GM08714 (cell line): ENCODE data around the gene RAB15.
"Not testable (repeated sequence)": the region's sequence is repeated elsewhere in the genome, so short reads cannot be mapped to it uniquely, and the experiment has no call there.

Source experiments
- H3K4me3 ChIP-seq: fragments of 200-500 bp; sonication (Bioruptor generic); 2 replicates; pipeline ENCODE4 v1.5.1; 2014; ENCODE audit warnings: mild to moderate bottlenecking, low read length, inconsistent platforms
- ZNF274 ChIP-seq: IDR thresholded peaks from 2 replicates; pipeline ENCODE4 v1.6.1; 2012; ENCODE audit warnings: mild to moderate bottlenecking, low read depth, low read length

Gene RAB15

GRCh38 chr14:64928239-64929013, 43.7 kb downstream of the RAB15 start:
- peak overlapping the region; percentile 8; the same call in 1 of the 2 replicates for H3K4me3 ChIP-seq
- no peak for TF ChIP-seq ZNF274

GRCh38 chr14:64927031-64927430, 45.1 kb downstream of the RAB15 start:
- TF ChIP-seq ZNF274 = no peak

GRCh38 chr14:64926398-64926995, 45.6 kb downstream of the RAB15 start:
- no peak overlapping the region for H3K4me3 ChIP-seq
- TF ChIP-seq ZNF274 = no peak

More at GRCh38 chr14:64927031-64927430, 45.1 kb downstream of the RAB15 start:
- H3K4me3 ChIP-seq = no peak overlapping the region

- TF ChIP-seq ZNF274 = no peak
- H3K4me3 ChIP-seq = no peak overlapping the region
These were observed 49.1 kb downstream of the RAB15 start for GRCh38 chr14:64923015-64923414.

- TF ChIP-seq ZNF274 = no peak
These were observed 51.7 kb downstream of the RAB15 start for GRCh38 chr14:64920465-64920864.

GRCh38 chr14:64919618-64920017, 52.5 kb downstream of the RAB15 start:
- TF ChIP-seq ZNF274 = no peak
- no peak overlapping the region for H3K4me3 ChIP-seq

More at GRCh38 chr14:64920465-64920864, 51.7 kb downstream of the RAB15 start:
- H3K4me3 ChIP-seq = no peak overlapping the region

GRCh38 chr14:64919215-64919614, 52.9 kb downstream of the RAB15 start:
- TF ChIP-seq ZNF274 = no peak

GRCh38 chr14:64918216-64918615, 53.9 kb downstream of the RAB15 start:
- TF ChIP-seq ZNF274 = no peak
- H3K4me3 ChIP-seq = no peak overlapping the region

More at GRCh38 chr14:64919215-64919614, 52.9 kb downstream of the RAB15 start:
- H3K4me3 ChIP-seq = no peak overlapping the region

- TF ChIP-seq ZNF274 = no peak
- peak overlapping the region; percentile 18; the same call in 1 of the 2 replicates for H3K4me3 ChIP-seq
These were observed 56.3 kb downstream of the RAB15 start for GRCh38 chr14:64915797-64916196.

GRCh38 chr14:64915029-64915424, 57.1 kb downstream of the RAB15 start:
- no peak for TF ChIP-seq ZNF274
- peak overlapping the region; percentile 93 for H3K4me3 ChIP-seq

GRCh38 chr14:64914237-64915028, 57.7 kb downstream of the RAB15 start, which contains the start of gene CHURC1:
TSS of gene CHURC1 (plus strand) at chr14:64914455. CDS start at chr14:64914496, 41 bp downstream.
- TF ChIP-seq ZNF274 = no peak
- peak within 1 kb of the TSS; percentile 93 for H3K4me3 ChIP-seq

- not testable (repeated sequence) for H3K4me3 ChIP-seq
These were observed 58.7 kb downstream of the RAB15 start for GRCh38 chr14:64913477-64913876.

GRCh38 chr14:64912261-64912660, 59.9 kb downstream of the RAB15 start:
- no peak for TF ChIP-seq ZNF274
- H3K4me3 ChIP-seq = no peak overlapping the region

GRCh38 chr14:64910847-64911495, 61.2 kb downstream of the RAB15 start:
- TF ChIP-seq ZNF274 = no peak
- no peak overlapping the region for H3K4me3 ChIP-seq
